Measurements from ENCODE around the gene CDHR3.

DNA sequence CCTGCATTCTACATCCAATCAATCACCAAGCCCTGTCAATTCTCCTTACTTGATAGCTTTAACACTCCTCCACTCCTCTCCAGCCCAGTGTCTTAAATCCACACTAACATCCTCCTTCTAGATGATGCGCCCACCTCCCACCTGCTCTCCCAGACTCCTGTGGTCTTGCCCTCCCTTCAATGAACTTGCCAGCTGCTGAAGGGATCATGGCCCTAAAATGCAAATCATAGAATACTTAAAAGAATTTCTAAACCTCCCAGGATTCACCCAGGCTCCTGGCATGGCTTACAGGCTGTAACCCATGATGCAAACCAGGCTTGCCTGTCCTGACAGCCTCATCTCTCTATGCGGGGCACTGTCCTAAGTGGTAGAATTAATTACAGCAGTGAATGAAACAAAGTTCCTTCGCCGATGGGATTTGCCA lies 105.5 kb downstream of the CDHR3 start:
- TF ChIP-seq POLR2A (IDR thresholded peaks at IDR 0.05): no peak
- TF ChIP-seq, protein P1, sequence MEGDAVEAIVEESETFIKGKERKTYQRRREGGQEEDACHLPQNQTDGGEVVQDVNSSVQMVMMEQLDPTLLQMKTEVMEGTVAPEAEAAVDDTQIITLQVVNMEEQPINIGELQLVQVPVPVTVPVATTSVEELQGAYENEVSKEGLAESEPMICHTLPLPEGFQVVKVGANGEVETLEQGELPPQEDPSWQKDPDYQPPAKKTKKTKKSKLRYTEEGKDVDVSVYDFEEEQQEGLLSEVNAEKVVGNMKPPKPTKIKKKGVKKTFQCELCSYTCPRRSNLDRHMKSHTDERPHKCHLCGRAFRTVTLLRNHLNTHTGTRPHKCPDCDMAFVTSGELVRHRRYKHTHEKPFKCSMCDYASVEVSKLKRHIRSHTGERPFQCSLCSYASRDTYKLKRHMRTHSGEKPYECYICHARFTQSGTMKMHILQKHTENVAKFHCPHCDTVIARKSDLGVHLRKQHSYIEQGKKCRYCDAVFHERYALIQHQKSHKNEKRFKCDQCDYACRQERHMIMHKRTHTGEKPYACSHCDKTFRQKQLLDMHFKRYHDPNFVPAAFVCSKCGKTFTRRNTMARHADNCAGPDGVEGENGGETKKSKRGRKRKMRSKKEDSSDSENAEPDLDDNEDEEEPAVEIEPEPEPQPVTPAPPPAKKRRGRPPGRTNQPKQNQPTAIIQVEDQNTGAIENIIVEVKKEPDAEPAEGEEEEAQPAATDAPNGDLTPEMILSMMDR (IDR thresholded peaks at IDR 0.05): no peak

Data from gastroesophageal sphincter (tissue), 3 donors.